Epithelial cell of prostate (primary cell): Measurements from ENCODE around the gene KIAA0825.
"Not testable (repeated sequence)": the region's sequence is repeated elsewhere in the genome, so short reads cannot be mapped to it uniquely, and the experiment has no call there.

Experiments used
- DNase-seq: peaks from one replicate; pipeline ENCODE4 v3.0.0-alpha.2; 2011; ENCODE audit warnings: low read depth, low spot score
- H3K27ac ChIP-seq: fragments of 450-650 bp; 2 replicates; pipeline ENCODE4 v1.5.1; 2017; ENCODE audit warnings: mild to moderate bottlenecking

The KIAA0825 gene

DNA sequence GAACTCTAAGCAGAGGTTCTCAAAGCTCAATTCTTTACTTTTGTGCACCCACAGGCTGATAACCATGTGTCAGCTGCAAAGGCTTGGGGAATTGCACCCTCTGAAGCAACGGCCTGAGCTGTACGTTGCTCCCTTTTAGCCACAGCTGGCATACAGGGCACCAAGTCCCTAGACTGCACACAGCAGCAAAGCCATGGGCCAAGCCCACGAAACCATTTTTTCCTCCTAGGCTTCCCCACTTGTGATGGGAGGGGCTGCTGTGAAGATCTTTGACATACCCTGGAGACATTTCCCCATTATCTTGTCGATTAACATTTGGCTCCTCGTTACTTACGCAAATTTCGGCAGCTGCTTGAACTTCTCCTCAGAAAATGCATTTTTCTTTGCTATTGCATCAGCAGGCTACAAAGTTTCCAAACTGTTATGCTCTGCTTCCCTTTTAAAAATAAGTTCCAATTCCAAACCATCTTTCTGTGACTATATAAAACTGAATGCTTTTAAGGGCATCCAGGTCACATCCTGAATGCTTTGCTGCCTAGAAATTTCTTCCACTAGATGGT is 23.0 kb downstream of the KIAA0825 start:
- no peak overlapping the region for H3K27ac ChIP-seq
- no peak for DNase-seq

DNA sequence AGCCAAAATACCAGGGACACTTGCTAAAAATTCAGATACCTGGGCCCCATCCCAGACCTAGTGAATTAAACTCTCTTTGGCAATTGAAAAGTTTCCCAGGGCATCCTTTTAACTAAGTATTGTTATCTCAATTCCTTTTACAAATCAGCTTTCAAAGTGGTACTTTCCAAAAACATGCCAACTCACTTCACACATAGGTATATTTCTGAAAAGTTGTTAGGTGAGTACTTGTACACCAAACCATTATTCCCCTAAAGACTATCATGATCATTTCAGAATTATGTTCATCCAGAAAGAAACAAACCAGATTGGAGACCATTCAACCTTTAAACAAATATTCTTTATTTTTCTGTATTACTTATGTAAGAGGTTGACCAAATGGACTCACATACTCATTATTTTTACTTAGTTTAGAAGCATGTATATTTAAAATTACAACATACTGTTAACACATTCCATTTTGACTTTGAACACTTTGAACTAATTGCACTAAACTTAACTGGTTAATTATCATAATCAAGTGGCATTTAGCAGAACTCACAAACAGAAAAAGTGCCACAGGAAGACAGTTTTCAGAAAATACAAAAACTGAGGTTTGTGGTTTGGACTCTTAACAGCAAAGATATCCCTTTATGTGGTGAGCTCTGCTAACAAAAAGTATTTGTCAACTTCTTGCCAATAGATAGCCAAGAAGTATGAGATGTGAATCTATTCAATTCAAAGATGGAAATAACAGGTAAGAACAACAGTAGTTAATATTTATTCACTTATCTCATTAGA is 40.7 kb downstream of the KIAA0825 start:
- H3K27ac ChIP-seq: no peak overlapping the region
- no peak for DNase-seq

DNA sequence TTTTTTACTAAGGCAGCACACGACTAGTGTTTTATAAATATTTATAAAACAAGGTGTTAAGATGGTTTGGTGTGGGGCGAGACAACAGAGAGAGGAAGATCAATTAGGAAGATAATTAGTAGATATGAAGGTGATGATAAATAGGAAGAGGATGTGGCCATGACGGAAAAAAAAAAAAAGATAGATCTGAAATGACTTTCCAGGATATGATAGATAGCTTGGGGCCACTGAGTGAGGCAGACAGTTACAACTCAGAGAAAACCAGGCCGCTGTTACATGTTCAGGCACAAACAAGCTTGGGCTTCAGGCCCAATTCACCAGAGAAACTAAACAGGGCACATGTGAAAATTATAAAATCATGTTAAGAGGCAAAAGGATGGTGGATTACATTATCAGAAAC is 43.2 kb downstream of the KIAA0825 start:
- no peak for DNase-seq
- H3K27ac ChIP-seq: no peak overlapping the region

DNA sequence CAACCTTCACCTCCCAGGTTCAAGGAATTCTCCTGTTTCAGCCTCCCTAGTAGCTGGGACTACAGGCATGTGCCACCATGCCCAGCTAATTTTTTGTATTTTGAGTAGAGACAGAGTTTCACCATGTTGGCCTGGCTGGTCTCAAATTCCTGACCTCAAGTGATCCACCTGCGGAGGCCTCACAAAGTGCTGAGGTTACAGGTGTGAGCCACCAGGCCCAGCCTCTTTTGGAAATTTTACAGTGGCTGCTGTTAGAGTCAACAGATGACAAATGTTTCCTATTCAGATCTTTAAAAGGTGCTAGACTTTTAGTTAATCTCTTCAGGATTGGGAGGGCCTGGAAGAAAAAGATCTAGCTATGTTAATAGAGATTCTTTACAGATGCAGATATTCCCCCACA is 45.1 kb downstream of the KIAA0825 start:
- H3K27ac ChIP-seq, DNase-seq: not testable (repeated sequence)

DNA sequence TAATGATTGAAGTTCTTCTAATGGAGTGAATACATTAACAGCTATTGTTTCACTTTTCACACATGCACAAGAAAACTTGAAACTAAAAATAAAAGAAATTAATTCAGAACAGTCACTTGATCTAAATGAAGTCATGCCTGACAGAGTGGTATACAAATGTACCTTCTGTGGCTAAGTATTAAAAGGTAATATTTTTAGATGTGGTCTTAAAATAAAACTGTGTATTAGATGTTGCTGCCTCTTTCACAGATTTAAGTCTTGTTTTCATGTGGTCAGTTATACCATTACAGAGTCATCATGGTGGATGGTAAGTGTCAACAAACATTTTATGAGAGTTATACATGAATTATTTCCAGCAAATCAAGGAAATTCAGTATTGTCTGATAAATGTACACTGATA is 47.0 kb downstream of the KIAA0825 start:
- no peak overlapping the region for H3K27ac ChIP-seq
- DNase-seq: no peak

DNA sequence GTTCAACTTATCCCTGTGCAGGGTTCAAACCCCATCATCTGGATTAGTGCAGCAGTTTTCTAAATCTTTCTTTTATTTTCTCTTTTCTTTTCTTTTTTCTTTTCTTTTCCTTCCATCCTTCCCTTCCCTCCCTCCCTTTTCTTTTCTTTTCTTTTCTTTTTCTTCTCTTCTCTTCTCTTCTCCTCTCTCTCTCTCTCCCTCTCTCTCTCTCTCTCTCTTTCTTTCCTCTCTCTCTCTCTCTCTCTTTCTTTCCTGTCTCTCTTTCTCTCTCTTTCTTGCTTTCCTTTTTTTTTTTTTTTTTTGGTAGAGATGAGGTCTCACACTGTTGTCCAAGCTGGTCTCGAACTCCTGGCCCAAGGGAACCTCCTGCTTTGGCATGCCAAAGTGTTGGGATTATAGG is 53.6 kb downstream of the KIAA0825 start:
- DNase-seq: no peak
- no peak overlapping the region for H3K27ac ChIP-seq

DNA sequence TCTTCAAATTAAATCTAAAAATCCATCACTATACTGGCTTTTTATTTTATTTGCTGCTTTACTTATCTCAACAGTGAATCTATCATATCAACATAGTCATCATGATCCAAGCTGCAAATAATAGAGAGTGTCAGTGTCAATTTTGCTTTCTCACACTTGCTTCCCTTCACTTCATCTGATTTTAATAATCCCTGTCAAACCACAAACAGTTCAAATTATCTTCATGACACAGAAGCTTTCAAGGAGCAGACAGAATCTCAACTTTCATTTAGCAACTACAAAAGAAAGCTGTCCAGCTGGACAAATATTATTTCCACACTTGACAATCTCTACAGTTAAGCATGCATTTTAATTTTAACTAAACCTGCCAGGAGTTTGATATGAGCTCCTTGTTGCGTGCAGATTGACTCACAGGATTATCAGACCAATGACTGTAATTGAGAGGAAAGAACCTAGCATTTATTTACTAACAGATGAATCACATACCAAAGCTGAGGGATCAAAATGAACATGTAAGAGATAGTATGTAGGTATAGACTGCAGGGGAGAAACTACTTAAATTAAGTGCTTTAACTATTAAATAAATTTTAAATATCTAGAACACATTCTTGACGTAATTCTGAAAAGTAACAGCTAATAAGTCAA is 56.0 kb downstream of the KIAA0825 start:
- peak; percentile 16 for DNase-seq

DNA sequence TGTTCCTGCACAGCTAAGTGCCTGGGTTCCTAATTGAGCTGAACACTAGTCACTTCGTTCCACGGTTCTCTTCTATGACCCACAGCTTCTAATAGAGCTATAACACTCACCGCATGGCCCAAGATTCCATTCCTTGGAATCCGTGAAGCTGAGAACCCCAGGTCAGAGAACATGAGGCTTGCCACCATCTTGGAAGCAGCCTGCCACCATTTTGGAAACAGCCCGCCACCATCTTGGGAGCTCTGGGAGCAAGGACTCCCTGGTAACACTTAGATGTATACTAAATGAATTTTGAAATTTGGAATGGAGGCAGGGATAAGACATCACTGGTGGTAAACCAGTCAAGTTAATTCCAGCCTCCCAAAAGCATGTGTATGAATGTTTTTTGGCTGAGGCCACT is 60.4 kb downstream of the KIAA0825 start:
- no peak overlapping the region for H3K27ac ChIP-seq
- no peak for DNase-seq

More for the DNA sequence above, 56.0 kb downstream of the KIAA0825 start:
- H3K27ac ChIP-seq: no peak overlapping the region

DNA sequence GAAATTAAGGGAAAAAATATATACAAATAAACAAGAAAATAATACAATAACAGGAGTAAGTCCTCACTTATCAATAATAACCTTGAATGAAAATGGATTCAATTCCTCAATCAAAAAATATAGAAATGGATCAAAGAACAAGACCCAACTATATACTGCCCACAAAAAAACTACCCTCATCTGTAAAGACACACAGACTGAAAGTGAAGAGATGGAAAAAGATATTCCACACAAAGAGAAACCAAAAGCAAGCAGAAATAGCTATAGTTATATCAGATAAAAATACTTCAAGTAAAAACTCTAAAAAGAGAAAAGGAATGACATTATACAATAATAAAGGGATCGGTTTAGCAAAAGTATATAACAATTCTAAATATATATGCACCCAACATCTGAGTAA is 66.5 kb downstream of the KIAA0825 start:
- no peak for DNase-seq
- no peak overlapping the region for H3K27ac ChIP-seq

DNA sequence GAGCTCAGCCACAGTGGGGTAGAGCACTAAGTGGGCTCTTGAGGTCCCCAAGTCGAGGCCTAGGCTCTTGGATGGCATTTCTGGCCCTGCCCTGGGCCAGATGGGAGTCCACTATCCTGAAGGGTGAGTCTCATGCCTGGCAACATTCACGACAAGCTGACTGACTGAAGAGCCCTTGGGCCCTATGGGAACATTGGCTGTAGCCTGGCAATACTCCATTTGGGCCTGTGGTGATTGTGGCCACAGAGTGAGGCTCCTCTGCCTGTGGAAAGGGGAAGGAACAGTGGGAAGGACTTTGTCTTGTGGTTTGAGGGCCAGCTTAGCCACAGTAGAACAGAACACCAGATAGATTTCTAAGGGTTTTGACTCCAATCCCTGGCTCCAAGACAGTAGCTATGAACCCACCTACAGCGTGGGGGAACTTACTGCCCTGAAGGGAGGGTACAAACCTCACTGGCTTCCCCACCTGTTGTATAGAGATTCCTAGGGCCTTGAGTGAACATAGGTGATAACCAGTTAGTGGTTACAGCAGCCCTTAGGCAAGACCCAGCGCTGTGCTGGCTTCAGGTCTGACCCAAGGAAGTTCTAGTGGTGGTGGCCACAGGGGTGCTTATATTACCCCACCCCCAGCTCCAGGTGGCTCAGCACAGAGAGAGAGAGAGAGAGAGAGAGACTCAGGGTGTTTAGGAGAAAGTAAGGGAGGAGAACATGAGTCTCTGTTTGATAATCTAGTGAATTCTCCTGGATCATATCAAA is 72.4 kb downstream of the KIAA0825 start:
- DNase-seq: no peak
- H3K27ac ChIP-seq: no peak overlapping the region

DNA sequence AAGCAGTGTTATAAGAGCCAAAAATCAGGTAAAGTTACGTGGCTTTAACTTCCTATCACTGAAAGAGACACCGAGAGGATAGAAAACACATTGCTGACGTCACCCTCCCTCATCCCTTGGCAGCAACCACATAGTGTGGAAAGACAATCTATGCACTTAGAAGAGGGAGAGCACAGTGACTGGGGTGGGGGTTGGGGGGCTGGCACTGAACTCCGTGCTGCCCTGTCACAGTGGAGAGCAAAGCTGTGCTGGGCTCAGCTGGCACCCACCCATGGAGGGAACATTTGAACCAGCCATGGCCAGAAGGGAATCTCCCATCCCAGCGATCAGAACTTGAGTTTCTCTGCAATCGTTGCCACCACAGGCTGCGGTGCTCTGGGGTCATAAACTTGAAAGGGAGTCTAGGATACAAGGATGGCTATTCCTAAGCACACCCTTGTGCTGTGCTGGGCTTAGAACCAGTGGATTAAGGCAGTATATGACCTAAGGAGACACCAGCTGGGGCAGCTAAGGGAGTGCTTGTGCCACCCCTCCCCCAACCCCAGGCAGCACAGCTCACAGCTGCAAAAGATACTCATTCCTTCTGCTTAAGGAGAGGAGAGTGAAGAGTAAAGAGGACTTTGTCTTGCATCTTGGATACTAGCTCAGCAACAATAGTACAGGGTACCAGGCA is 73.4 kb downstream of the KIAA0825 start:
- H3K27ac ChIP-seq: no peak overlapping the region
- DNase-seq: no peak

DNA sequence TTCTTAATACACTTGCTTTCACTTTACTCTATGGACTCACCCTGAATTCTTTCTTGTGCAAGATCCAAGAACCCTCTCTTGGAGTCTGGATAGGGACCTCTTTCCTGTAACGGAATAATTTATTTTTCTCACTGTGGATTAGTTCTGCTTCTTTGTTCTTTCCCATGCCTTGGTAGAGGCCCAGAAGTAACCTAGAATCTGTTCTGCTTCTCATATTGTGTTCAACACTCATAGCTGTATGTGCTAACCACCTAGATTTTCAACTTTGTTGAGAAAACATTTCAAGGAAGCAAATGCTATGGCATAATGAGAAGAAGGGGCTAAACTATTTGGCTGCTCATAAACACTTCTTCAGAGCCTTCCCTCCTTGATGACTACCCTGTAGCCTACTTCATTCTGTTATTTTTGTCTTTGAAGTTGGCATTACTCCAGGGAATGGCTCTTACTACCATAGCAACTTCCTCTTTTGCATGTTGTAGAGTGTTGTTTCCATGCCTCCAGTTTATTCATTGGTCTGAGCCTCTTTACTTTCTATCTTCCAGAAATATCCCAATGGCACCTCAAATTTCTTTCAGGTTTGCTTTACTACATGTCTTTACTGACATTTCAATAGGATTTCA is 74.3 kb downstream of the KIAA0825 start:
- no peak overlapping the region for H3K27ac ChIP-seq
- DNase-seq: no peak

DNA sequence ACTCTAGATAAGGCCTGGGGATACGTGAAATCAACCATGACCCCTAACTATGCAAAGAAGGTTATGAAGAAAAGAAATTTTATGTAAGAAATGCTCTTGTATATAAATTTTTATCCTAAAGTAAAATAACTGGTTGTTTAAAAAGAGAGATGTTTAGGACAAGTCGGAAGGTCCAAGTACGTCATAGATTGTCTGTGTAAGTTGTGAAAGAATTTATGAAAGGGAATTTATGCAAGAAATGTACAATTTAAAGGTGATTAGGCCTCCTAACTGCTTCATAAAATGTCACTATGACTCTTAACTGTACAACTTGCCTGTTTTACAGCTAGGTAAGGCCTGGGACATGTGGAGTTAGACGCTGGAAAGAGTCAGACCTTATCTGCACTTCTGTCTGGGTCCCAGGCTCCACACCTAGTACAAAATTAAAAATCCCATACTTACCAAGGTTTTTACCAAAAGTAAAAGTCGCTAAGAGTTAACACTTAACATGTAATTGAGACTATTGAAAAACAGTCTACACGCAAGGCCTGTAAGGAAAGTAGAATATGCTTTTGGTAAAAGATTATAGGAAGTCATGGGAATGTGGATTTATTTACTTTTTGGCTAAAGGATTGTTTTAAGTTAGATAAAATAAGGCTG is 77.4 kb downstream of the KIAA0825 start:
- DNase-seq: no peak

DNA sequence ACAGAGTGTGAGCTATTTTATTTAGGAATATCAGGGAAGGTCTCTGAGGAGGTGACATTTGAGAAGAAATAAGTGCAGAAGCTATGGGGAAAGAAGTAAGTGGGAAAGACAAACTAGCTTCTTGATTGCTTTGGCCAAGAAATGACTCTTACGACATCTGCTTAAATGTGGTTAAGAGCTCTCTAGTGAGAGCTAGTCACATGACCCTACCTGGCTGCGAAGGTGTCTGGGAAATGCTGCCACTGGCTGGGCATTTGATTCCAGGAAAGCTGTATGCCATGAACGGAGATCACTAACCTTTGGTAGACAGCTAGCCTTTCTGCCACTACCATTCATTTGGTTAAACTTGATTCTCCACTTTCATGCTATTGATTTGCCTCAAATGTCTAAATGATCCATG is 80.1 kb downstream of the KIAA0825 start:
- no peak for DNase-seq

More for the DNA sequence above, 77.4 kb downstream of the KIAA0825 start:
- no peak overlapping the region for H3K27ac ChIP-seq

DNA sequence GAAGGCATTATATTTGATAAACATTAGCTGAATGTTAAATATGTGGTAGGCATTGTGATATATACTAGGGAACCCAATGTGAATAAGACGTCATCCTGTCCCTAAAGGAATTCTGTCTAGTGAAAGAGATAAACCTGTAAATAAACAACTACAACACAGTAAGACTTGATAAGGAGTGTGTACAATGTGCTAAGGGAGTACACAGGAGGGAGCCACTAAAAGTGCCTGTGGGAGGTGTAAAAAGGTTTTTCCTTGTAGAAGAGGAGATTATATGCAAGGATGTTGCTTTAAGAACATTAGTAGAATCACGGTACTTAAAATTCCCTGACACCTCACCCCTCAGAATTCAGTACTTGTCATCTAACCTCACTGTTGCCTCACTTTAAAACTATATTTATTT is 91.7 kb downstream of the KIAA0825 start:
- no peak overlapping the region for H3K27ac ChIP-seq
- no peak for DNase-seq

More for the DNA sequence above, 80.1 kb downstream of the KIAA0825 start:
- no peak overlapping the region for H3K27ac ChIP-seq

DNA sequence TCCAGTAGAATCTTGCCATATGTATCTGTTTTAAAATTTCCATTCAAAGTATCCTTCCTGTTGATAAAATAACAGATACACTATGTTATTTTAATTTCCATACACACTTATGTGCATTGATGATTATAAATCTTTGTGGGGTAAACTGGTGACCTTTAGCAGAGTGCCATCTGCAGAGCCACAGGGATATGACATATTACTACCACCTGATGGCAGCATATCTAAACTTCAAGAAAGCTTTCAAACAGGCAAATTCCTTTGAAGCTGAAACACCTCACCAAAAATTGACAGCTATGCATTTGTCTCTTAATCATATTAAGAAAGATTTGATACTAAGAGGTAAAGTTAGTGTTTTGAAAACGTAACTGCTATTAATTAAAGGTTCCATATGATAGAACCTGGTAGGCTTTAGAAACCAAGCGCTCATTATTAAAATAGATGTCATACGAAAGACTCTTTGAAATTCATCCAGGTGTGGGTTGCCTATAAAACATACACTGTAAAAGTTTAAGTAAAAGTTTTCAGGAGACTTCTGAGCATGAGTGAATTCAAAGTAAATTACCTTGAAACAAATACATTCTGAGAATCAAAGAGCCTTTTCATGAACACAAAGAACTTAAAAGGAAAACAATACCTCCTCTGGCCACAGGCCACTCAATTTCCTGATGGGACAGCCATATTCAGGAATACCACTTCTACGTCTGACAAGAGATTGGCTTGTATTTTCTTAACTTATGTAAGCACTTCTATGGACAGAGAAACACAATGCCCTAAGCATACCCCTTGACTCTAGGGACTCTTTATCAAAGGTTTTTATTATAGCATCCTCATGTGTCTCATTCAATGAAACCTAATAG is 93.3 kb downstream of the KIAA0825 start:
- H3K27ac ChIP-seq: no peak overlapping the region
- DNase-seq: peak; percentile 2

DNA sequence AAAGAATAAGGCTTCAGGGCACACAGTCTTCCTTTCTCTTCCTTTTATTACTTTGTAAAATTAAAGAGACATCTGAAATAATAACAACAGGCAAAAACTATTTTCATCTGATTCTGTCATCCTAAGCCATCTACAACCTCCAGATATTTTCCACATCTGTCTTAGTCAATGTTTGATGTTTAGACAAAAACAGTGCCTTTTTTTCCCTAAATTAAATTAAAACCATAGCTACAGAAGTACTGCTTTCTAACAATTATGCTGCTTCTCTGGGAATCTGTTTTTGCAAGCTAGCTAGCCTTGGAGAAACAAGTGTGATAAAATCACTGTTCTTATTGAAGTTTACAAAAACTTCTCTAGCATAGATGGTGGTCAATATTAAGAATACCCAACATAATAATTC is 95.4 kb downstream of the KIAA0825 start:
- DNase-seq: no peak
- H3K27ac ChIP-seq: no peak overlapping the region

DNA sequence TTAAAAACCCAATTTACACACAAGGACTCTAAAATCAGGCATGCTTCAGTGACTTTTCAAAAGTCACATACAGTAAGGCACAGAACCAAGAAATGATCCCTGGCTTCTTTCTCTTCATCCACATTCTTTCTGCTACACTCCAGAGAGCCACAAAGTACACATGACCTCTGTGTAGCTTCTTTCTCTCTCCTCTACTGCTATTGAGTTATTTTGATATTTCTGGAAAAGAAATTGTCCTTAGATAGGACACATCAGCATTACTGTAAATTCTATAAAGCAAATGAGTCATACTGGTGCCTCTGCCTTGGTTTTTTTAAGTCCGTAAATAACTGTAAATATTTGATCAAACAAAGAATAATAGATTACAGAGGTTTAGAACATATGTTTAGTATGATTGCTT is 96.3 kb downstream of the KIAA0825 start:
- DNase-seq: no peak
- no peak overlapping the region for H3K27ac ChIP-seq
